ENCODE results near the gene CDK14.
"Not testable (repeated sequence)": the region's sequence is repeated elsewhere in the genome, so short reads cannot be mapped to it uniquely, and the experiment has no call there.

Gene CDK14

DNA sequence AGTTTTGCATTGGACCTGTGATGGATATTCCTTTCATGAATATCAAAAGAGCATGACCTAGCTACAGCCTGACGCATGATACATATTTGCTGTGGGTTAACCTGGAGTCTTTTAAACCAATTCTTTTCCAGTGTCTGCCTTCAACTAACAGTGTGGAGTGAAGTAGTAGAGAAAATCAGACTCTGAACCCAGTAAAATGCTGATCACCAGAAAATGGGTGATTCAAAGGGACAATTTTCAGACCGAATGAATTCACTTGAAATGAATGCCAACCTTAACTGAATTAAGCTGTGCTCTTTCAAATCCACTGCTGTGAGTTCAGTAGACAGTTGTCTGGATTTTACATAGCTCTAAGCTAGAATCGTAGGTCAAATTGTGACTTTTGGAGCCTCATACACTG lies 123.0 kb downstream of the CDK14 start:
- no peak for DNase-seq (ENCODE audit: low read depth)

DNA sequence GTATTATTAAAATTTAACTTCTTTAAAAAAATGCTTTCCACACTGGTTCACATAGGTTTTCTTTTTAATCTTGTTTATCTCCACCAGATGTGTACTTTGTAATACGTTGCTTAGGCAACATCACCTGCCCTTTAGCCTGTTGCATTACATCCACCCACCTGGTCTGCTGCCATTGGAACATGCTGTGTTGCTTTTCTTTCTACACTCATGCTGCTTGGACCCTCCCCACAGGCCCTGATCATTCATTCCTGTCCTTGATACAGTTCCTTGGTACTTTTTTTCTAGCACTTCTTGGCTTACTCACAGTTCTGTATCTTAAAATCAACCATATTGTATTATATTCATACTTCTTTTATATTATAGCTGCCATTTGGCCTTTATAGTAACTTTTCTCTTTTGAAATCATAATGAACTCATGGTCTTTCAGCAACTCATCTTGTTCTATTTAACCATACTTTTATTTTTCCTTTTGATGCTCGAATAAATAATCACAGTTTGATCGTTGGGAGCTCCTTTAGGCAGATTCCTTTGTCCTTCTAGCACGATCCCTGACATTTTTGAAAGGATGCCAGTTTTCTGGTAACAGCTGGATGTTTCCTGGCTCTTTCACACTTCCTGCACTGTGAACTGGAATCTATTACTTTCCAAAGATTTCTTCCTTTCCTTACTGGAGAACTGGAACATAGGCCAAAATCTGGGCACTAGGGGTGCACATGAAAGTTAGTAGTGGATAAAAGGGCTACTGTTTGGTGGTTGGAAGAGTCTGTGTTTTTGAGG lies 125.1 kb downstream of the CDK14 start:
- peak; percentile 83 for DNase-seq (ENCODE audit: low read depth)

DNA sequence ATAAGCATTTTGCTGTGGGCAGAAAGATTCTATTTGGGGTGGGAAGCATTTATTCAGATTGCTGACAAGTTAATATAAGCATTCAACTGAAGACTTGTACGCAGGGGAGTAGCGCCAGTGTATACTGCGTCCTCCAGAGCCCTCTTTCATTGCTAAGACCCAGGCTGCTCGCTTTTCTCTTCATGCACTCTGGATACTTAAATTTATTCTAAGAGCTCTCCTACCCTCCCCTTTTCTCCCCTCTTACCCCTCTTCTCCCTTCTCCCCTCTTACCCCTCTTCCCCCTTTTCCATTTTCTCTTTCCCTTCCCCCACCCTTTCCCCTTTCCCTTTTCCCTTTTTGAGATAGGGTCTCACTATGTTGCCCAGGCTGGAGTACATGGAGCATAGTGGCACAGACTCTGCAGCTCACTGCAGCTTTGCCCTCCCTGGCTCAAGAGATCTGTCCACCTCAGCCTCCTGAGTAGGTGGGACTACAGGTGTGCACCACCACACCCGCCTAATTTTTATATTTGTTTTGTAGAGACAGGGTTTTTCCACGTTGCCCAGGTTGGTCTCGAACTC lies 125.8 kb downstream of the CDK14 start:
- no peak for DNase-seq (ENCODE audit: low read depth)

DNA sequence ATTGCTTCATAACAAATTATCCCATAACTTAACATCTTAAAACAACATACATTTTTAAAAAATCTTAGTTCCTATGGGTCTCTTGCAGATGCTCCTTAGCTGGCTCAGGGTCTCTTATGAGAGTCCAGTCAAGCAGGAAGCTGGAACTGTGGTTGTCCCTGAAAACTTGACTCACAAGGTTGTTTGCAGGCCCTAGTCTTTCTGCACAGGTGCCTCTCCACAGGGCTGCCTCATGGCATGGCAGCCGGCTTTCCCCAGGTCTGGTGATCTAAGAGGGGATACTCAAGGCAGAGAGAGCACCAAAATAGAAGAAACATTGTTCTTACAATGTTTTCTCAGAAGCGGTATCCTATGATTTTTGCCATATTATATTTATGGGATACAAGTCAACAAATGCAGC lies 127.1 kb downstream of the CDK14 start:
- no peak for DNase-seq (ENCODE audit: low read depth)

DNA sequence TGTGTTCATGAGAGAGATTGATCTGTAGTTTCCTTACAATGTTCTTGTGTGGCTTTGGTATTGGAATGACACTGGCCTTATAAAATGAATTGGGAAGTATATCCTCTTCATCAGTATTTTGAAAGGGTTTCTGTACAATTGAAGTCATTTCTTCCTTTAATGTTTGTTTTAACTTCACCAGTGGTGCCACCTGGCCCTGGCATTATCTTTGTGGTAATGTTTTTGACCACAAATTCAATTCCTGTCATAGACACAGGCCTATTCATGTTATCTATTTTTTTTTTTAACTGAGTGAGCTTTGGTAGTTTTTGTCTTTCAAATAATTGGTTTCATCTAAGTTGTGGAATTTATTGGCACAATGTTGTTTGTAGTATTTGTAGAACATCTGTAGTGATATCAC lies 127.7 kb downstream of the CDK14 start:
- DNase-seq (ENCODE audit: low read depth), result no peak

DNA sequence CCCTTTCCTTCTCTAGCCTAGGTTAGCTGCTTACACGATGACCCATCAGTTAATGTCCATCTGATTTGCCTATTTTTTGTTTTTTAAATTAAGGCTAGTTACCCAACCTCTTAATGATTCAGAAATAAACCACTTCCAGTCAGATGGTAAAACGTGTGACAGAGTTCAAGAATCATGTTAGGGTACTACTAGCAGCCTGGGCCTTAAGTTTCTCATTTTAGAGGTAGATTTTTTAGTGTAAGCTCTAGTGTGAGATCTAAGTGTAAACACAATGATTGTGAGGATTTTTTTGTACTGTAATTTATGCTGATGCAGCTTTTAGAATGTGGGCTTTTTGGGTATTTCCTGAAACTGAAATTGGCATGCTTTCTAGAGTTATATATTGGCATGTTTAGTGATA lies 130.0 kb downstream of the CDK14 start:
- DNase-seq (ENCODE audit: low read depth), result peak; percentile 52

DNA sequence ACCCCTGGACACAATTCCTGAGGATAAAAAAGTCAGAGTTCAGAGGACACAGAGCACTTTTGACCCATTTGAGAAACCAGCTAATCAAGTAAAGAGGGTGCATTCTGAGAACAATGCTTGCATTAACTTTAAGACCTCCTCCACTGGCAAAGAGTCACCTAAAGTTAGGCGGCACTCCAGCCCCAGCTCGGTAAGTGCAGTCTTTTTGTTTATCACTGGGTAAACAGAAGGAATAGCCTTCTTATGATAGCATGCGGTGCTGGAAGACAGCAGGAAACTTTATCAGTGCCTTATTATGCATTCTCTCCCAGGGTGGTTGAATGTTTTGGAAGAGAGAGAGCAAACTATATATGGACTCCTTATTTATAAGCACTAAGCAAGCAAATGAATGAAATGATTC lies 130.5 kb downstream of the CDK14 start:
- DNase-seq (ENCODE audit: low read depth), result peak; percentile 61

DNA sequence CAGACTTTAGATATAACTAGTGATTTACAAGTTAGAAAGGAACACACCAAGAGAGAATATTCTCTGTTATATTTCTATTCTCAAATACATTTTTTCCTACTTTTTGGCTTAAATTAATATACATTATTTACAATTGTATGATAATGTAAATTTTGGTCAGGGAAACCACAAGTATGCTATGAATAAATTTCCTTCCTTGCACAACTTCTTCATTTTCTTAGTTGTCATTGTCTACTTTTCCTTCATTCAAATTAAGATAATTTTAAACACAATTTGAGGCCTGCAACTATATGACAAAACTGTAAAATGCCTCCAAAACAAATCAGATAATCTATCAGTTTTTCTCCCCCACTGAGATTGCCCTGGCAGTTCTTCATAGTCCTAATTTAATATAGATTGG lies 131.3 kb downstream of the CDK14 start:
- DNase-seq (ENCODE audit: low read depth), result no peak

DNA sequence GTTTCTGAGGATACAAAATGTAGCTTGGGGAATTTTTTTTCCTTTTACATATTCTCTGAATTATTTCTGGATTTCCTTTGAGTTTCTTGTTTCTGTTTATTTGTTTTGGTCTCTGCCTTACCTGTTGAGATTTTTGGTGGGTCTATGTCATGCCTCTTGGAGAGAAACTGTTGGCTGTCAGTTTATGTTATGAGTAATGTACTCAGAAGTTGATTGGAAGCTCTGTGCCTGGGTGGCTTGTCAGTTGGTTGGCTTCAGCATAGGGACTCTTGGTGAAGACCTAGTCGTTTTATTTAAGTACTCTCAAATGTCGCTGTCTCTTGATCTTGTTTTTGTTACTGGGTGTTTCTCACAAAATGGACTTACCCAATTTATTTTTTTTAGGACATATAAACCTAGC lies 132.4 kb downstream of the CDK14 start:
- DNase-seq (ENCODE audit: low read depth), result no peak

DNA sequence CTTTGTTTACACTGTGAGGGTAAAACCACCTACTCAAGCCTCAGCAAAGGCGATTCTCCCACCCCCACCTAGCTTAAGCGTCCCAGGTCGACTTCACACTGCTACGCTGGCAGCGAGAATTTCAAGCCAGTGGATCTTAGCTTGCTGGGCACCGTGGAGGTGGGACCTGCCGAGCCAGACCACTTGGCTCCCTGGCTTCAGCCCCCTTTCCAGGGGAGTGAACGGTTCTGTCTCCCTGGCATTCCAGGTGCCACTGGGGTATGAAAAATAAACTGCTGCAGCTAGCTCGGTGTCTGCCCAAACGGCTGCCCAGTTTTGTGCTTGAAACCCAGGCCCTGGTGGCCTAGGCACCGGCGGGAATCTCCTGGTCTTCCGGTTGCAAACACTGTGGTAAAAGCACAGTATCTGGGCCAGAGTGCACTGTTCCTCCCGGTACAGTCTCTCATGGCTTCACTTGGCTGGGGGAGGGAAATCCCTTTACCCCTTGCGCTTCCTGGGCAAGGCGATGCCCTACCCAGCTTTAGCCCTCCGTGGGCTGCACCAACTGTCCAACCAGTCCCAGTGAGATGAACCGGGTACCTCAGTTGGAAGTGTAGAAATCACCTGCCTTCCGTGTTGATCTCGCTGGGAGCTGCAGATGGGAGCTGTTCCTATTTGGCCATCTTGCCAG lies 139.6 kb downstream of the CDK14 start:
- DNase-seq (ENCODE audit: low read depth), result not testable (repeated sequence)

DNA sequence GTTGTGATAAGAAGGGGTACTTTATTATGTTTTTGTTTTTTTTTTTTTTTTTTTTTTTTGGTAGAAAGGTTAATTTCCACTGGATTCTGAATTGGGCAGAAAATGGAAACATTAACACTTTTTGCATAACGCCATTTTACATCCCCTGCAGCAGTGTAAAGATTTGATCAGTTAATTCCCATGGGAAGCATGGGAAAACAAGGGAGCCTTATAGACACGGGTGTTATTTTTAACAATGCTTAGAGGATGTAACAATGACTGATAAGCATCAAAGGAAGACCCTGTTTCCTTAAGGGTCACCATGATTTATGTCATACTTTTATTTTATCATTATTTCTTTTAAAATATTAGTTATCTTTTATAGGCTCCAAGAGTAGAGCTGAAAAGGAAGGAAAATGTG lies 140.2 kb downstream of the CDK14 start:
- no peak for DNase-seq (ENCODE audit: low read depth)

DNA sequence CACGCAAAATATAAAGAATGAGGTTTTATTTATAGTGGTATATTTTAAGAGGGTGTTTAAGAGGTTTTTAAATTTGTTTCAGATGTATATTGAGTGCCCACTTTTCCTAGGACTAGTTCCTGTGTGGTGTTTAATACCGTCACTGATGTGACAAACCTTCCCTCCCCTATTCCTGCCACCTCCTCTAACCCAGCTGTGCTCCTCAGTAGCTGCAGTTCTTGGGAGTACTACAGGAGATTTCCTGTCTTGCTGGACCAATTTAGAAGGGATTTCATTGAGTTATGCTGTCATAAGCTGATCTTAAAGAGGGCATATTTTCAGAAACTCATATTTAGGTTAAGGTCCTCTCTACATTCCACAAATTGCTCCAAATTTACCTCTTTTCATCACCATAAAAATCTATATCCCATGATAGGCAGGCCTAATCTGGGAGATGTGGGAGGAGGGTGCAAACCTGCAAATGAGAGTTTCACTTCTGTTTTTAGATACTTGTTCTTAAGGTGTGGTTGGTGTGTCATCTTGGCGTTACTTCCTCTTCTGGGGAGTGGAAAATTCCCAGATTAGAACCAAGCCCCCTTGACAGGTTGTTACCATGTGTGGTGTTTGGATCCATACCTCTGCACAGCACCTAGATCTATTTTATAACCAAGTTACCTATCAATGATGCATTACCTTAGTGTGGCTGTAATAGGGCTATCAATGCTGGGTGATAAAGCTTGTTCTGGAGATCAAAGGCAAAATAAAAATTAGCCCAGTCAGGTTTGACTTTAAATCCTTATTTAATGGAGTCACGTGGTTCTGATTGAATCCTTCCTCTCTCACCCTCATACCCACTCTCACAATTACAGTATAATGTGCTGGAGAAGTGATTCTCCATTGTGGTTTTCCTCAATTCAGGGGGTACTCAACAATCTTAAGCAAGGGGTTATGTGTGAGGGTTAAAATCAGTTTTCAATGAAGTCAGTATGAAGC lies 141.1 kb downstream of the CDK14 start:
- DNase-seq (ENCODE audit: low read depth), result no peak

DNA sequence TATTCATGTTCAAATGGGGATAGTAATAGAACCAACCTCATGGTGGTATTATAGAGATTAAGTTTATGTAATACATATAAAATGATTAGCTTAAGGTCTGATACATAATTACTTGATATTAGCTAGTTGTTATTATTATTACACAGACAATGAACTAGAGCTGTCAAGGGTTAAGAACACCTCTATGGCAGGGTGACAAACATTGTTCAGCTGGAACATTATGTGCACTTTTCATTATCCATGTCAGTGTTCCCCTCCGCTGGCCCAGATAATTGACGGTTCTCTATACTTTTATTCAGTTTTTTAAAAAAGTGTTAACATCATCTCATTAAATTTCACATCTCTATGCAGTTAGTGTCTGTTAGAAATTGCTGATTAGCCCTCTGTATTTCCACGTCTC lies 142.1 kb downstream of the CDK14 start:
- DNase-seq (ENCODE audit: low read depth), result no peak

DNA sequence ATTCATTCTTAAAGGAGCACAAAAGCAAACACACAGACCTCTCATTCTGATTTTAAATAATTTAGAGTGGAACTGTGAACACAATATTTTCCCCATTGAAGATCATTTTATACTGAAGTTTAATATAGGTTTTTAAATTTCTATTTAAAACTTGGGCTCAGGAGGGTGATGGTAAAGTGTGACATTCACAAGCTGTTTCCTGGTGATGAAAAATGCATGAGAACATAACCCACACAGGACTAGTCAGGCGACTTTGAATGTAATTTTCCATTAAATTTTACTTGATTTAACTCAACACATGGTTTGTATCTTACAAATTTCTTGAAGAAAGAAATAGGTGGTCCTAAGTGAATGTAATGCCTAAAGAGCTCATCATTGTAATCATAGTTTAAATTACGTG lies 143.6 kb downstream of the CDK14 start:
- DNase-seq (ENCODE audit: low read depth), result no peak

DNA sequence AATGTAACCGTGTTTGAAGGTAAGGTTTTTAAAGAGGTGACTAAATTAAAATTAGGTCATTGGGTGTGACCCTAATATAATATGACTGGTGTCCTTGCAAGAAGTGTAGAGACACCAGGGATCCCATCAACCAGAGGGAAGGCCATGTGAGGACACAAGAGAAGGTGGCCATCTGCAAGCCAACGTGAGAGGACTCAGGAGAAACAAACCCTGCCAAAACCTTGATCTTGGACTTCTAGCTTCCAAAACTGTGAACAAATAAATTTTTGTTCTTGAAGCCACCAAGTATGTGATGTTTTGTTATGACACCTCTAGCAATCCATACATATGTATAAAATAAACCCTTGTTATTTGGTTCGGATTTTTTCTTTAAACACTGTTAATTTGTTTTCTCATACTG lies 144.3 kb downstream of the CDK14 start:
- DNase-seq (ENCODE audit: low read depth), result no peak

DNA sequence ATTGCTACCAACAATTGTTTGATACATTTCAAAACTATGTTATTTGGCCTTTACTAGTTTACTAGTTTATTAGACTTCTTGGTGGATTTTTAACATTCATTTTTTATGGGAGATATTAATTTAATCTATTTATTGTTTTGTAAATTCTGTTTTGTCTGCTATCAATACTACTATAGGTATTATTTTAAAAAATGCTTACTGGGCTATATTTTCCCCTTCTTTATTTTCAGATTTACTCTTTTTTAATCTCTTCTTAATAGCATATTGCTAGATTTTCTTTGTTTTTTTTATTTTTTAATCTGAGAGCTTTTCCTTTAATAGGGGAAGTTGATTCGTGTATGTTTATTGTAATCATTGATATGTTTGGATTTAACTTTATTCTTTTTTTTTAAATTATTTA lies 147.5 kb downstream of the CDK14 start:
- DNase-seq (ENCODE audit: low read depth), result no peak

DNA sequence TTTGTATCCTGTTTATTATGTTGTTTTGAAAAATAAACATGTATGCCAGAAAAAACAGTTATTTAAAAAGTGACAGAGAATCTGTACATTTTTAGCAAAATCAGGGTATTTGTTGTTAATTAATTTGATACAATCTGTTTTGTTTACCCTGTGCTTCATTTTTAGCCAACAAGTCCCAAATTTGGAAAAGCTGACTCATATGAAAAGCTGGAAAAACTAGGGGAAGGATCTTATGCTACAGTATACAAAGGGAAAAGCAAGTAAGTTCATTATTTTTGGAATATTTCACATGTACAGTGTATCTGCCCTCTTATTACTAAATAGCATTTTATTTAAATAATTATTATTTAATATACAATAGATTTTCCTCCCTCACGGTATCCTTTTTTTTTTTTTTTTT lies 151.4 kb downstream of the CDK14 start:
- no peak for DNase-seq (ENCODE audit: low read depth)

DNA sequence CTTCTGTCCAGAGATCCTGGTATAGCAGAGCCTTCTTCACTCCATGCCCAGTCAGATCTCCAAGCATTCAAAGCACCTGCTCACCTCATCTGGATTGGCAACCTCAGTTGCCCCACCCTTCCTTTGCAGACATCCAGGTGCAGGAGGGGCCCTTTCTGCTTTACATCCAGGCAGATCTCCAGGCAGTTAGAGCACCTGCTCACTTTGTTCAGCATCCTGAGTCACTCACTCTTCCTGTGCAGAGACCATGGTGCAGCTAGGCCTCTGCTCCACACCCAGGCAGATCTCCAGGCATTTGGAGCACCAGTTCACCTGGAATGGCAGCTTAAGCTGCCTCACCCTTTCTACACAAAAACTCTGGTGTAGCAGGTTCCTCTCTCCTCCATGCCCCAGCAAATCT lies 153.1 kb downstream of the CDK14 start:
- DNase-seq (ENCODE audit: low read depth), result no peak

DNA sequence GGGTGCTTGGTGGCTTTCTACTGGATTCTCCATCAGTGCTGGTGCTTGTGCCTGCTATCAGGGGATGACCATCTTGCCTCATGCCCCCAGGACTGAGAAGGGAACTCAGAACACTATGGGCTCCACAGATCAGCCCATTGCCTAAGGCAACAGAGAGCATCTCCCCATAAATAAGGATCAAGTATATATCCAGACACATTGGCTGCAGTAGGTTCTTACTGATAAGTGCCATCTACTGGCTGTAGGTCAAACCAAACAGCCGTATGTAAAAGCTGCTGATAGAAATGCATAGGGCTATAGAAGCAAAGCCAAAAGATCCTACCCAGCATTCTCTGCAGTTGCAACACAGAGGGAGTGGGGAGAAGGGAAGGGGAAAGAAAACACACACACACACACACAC lies 153.7 kb downstream of the CDK14 start:
- peak; percentile 58 for DNase-seq (ENCODE audit: low read depth)

DNA sequence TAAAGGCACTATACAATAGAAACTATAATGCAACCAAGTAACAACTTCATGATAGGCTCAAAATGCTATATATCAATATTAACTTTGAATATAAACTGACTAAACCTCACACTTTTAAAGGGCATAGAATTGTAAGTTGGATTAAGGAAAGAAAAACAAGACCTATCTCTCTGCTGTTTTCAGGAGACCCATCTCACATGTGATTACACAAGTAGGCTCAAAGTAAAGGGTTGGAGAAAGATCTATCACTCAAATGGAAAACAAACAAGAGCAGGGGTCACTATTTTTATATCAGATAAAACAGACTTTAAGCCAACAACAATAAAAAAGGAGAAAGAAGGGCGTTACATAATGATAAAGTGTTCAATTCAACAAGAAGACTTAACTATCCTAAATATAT lies 155.5 kb downstream of the CDK14 start:
- DNase-seq (ENCODE audit: low read depth), result no peak

DNA sequence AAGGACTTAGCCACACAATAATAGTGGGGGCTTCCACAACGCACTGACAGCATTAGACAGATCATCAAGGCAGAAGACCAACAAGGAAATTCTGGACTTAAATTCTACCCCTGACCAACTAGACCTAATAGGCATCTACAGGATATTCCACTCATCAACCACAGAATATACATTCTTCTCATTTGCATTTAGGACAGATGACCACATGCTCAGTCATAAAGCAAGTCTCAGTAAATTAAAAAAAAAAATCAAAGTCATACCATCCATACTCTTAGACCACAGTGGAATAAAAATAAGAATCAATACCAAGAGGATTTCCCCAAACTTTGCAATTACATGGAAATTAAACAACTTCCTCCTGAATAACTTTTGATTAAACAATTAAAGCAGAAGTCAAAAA lies 155.9 kb downstream of the CDK14 start:
- no peak for DNase-seq (ENCODE audit: low read depth)

DNA sequence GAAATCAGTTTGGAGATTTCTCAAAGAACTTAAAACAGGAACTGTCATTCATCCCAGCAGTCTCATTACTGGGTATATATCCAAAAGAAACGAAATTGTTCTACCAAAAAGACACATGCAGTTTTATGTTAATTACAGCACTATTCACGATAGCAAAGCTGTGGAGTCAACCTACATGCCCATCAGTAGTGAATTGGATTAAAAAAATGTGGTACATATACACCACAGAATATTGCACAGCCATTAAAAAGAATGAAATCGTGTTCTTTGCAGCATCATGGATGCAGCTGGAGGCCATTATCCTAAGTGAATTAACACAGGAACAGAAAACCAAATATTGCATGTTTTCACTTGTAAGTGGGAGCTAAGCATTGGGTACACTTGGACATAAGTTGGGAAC lies 158.9 kb downstream of the CDK14 start:
- DNase-seq (ENCODE audit: low read depth), result no peak

Data from iris pigment epithelial cell (primary cell).